HepG2 (cell line): ENCODE results near the gene CCDC121. TPM values are rescaled to one million over a fixed set of nuclear protein-coding genes. Genes with fewer than 3 reads are reported as not detected.

Experiments
- BHLHE40 ChIP-seq: IDR thresholded peaks from 2 replicates; pipeline ENCODE4 v1.6.1; 2011; ENCODE audit warnings: low read length, improper control_type of control experiment
- BORCS8-MEF2B ChIP-seq: sonication (generic); formaldehyde crosslinking; IDR thresholded peaks from 2 replicates; pipeline ENCODE4 v1.8.0; 2022; ENCODE audit warnings: mild to moderate bottlenecking, missing genetic modification reagents
- CBX5 ChIP-seq: sonication (generic); formaldehyde crosslinking; IDR thresholded peaks from 2 replicates; pipeline ENCODE4 v1.4.0; 2020; ENCODE audit warnings: missing genetic modification reagents, borderline replicate concordance
- CEBPG ChIP-seq: IDR thresholded peaks from 2 replicates; pipeline ENCODE4 v1.6.1; 2016
- SMYD3 ChIP-seq: sonication (generic); formaldehyde crosslinking; IDR thresholded peaks from 2 replicates; pipeline ENCODE4 v1.8.1; 2023; ENCODE audit warnings: mild to moderate bottlenecking, missing genetic modification reagents
- TARDBP ChIP-seq: sonication (generic); formaldehyde crosslinking; IDR thresholded peaks from 2 replicates; pipeline ENCODE4 v1.8.0; 2022; ENCODE audit warnings: mild to moderate bottlenecking, missing genetic modification reagents
- TBX3 ChIP-seq: fragments of 450-650 bp; IDR thresholded peaks from 2 replicates; pipeline ENCODE4 v1.6.1; 2017; ENCODE audit warnings: antibody characterized with exemption, mild to moderate bottlenecking, inconsistent platforms, borderline replicate concordance
- TEAD2 ChIP-seq: sonication (generic); formaldehyde crosslinking; IDR thresholded peaks from 2 replicates; pipeline ENCODE4 v1.9.0; 2021; ENCODE audit warnings: missing genetic modification reagents
- TP53 ChIP-seq: sonication (generic); formaldehyde crosslinking; conservative IDR thresholded peaks from 2 replicates; pipeline ENCODE4 v1.4.0; 2020; ENCODE audit warnings: missing genetic modification reagents
- ZFP1 ChIP-seq: IDR thresholded peaks from 2 replicates; pipeline ENCODE4 v1.6.1; 2016
- ZNF207 ChIP-seq: fragments of 450-650 bp; IDR thresholded peaks from 2 replicates; pipeline ENCODE4 v1.6.1; 2016; ENCODE audit warnings: antibody characterized with exemption, borderline replicate concordance
- ZNF235 ChIP-seq: sonication (generic); formaldehyde crosslinking; IDR thresholded peaks from 2 replicates; pipeline ENCODE4 v1.8.1; 2023; ENCODE audit warnings: mild to moderate bottlenecking, missing genetic modification reagents, borderline replicate concordance
- ZNF713 ChIP-seq: sonication (generic); formaldehyde crosslinking; IDR thresholded peaks from 2 replicates; pipeline ENCODE4 v1.4.0; 2020; ENCODE audit warnings: mild to moderate bottlenecking, missing genetic modification reagents
- ZNF766 ChIP-seq: sonication (generic); formaldehyde crosslinking; IDR thresholded peaks from 2 replicates; pipeline ENCODE4 v1.5.0; 2020; ENCODE audit warnings: missing genetic modification reagents, borderline replicate concordance
- ZNF775 ChIP-seq: sonication (generic); formaldehyde crosslinking; IDR thresholded peaks from 2 replicates; pipeline ENCODE4 v1.4.0; 2020; ENCODE audit warnings: missing genetic modification reagents, mild to moderate bottlenecking, moderate library complexity, borderline replicate concordance
- polyA plus RNA-seq, 8 experiments: library from polyadenylated mRNA; depleted of rRNA in 3 of 8; stranded (reverse) in 7 of 8; unstranded in 1 of 8; fragments of >200 nt; fragmentation: Illumina TruSeq in 4 of 8; extraction: Trizol in 4 of 8; gene quantifications; 2 replicates each; pipeline versions ENCODE4 v1.2.1 to v1.2.3, GENCODE V29; 2011 to 2016; ENCODE audit warnings: low read depth in 4 of 8, missing spikeins in 1 of 8, mixed read lengths in 1 of 8; ENCODE audit not compliant: insufficient read depth in 1 of 8
- total RNA-seq, 5 experiments: library from RNA; depleted of rRNA; stranded (reverse); fragments of >200 nt; fragmentation: Illumina TruSeq; extraction: Trizol; gene quantifications; 2 replicates each; pipeline ENCODE4 v1.2.3, GENCODE V29; 2016; ENCODE audit warnings: low read depth in 1 of 5
- TF ChIP-seq, protein P1 (sequence below): sonication (generic); formaldehyde crosslinking; IDR thresholded peaks from 2 replicates; pipeline ENCODE4 v1.5.0; 2020; ENCODE audit warnings: mild to moderate bottlenecking, missing genetic modification reagents, borderline replicate concordance
- TF ChIP-seq, protein P2 (sequence below): sonication (generic); formaldehyde crosslinking; IDR thresholded peaks from 2 replicates; pipeline ENCODE4 v1.5.1; 2020; ENCODE audit warnings: missing genetic modification reagents, mild to moderate bottlenecking, borderline replicate concordance
- TF ChIP-seq, protein P3 (sequence below): sonication (generic); formaldehyde crosslinking; IDR thresholded peaks from 2 replicates; pipeline ENCODE4 v1.4.0; 2020; ENCODE audit warnings: missing genetic modification reagents, borderline replicate concordance
- TF ChIP-seq, protein P4 (sequence below): sonication (generic); formaldehyde crosslinking; IDR thresholded peaks from 2 replicates; pipeline ENCODE4 v1.5.0; 2020; ENCODE audit warnings: missing genetic modification reagents

The CCDC121 gene
- total and polyA plus RNA-seq, 2 of the 13 experiments (the other 11 are each of a cell fraction or from before 2014, with no cell fraction given), result 1.9 to 3.0 TPM

DNA sequence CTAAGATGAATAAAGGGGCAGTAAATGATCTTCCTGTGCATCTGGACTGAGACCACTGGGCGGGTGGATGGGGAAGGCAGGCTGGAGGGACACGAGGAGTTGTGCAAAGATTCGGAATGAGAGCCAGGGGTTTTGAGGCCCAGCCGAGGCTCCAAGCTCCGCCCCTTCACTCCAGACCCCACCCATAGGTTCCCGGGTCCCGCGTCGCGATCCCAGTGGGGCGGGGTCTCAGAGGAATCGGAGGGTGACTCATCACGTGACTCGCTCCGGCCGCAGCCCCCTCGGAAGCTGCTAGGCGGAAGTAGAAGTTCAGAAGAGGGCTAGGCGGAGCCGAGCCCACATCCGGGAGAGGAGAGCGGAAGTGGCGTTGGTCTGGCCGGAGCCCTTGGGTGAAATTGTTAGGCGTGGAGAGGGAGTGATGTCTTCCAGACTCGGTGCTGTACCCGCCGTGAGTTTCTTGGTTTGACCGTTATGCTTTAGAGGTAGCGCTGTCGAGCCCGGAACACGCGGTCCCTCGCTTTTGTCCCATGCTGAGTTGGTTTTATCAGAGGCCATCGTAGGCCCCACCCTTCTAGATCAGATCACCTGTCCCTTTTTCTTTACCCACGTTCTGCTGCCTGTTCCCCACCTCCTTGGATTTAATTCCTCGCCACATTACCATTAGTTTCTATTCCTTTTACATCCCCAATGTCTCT lies 46.0 kb downstream of the CCDC121 start, which contains the start of gene ZNF512 (continued):
- TF ChIP-seq, protein P1, sequence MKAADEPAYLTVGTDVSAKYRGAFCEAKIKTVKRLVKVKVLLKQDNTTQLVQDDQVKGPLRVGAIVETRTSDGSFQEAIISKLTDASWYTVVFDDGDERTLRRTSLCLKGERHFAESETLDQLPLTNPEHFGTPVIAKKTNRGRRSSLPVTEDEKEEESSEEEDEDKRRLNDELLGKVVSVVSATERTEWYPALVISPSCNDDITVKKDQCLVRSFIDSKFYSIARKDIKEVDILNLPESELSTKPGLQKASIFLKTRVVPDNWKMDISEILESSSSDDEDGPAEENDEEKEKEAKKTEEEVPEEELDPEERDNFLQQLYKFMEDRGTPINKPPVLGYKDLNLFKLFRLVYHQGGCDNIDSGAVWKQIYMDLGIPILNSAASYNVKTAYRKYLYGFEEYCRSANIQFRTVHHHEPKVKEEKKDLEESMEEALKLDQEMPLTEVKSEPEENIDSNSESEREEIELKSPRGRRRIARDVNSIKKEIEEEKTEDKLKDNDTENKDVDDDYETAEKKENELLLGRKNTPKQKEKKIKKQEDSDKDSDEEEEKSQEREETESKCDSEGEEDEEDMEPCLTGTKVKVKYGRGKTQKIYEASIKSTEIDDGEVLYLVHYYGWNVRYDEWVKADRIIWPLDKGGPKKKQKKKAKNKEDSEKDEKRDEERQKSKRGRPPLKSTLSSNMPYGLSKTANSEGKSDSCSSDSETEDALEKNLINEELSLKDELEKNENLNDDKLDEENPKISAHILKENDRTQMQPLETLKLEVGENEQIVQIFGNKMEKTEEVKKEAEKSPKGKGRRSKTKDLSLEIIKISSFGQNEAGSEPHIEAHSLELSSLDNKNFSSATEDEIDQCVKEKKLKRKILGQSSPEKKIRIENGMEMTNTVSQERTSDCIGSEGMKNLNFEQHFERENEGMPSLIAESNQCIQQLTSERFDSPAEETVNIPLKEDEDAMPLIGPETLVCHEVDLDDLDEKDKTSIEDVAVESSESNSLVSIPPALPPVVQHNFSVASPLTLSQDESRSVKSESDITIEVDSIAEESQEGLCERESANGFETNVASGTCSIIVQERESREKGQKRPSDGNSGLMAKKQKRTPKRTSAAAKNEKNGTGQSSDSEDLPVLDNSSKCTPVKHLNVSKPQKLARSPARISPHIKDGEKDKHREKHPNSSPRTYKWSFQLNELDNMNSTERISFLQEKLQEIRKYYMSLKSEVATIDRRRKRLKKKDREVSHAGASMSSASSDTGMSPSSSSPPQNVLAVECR (CRISPR knock-in tag), result peak; percentile 91
- TF ChIP-seq ZNF235 (CRISPR knock-in tag) (peak; percentile 75; the same call in 1 of the 2 replicates), TEAD2 (CRISPR knock-in tag) (no peak), BORCS8-MEF2B (CRISPR knock-in tag) (peak; percentile 67; the same call in 1 of the 2 replicates), CEBPG (no peak), ZNF766 (CRISPR knock-in tag) (peak; percentile 35; the same call in 1 of the 2 replicates), SMYD3 (CRISPR knock-in tag) (peak; percentile 48; the same call in 1 of the 2 replicates), ZNF775 (CRISPR knock-in tag) (no peak), TBX3 (no peak), CBX5 (CRISPR knock-in tag) (peak; percentile 63; the same call in 1 of the 2 replicates), TP53 (peak; percentile 78; the same call in 1 of the 2 replicates), ZNF713 (CRISPR knock-in tag) (no peak), ZNF207 (peak; percentile 90; the same call in 1 of the 2 replicates), TARDBP (CRISPR knock-in tag) (peak; percentile 78), ZFP1 (no peak), BHLHE40 (peak; percentile 91)
- TF ChIP-seq, protein P2, sequence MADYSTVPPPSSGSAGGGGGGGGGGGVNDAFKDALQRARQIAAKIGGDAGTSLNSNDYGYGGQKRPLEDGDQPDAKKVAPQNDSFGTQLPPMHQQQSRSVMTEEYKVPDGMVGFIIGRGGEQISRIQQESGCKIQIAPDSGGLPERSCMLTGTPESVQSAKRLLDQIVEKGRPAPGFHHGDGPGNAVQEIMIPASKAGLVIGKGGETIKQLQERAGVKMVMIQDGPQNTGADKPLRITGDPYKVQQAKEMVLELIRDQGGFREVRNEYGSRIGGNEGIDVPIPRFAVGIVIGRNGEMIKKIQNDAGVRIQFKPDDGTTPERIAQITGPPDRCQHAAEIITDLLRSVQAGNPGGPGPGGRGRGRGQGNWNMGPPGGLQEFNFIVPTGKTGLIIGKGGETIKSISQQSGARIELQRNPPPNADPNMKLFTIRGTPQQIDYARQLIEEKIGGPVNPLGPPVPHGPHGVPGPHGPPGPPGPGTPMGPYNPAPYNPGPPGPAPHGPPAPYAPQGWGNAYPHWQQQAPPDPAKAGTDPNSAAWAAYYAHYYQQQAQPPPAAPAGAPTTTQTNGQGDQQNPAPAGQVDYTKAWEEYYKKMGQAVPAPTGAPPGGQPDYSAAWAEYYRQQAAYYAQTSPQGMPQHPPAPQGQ (CRISPR knock-in tag), result no peak
- TF ChIP-seq, protein P3, sequence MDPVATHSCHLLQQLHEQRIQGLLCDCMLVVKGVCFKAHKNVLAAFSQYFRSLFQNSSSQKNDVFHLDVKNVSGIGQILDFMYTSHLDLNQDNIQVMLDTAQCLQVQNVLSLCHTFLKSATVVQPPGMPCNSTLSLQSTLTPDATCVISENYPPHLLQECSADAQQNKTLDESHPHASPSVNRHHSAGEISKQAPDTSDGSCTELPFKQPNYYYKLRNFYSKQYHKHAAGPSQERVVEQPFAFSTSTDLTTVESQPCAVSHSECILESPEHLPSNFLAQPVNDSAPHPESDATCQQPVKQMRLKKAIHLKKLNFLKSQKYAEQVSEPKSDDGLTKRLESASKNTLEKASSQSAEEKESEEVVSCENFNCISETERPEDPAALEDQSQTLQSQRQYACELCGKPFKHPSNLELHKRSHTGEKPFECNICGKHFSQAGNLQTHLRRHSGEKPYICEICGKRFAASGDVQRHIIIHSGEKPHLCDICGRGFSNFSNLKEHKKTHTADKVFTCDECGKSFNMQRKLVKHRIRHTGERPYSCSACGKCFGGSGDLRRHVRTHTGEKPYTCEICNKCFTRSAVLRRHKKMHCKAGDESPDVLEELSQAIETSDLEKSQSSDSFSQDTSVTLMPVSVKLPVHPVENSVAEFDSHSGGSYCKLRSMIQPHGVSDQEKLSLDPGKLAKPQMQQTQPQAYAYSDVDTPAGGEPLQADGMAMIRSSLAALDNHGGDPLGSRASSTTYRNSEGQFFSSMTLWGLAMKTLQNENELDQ (CRISPR knock-in tag), result no peak; the same call in 1 of the 2 replicates
- TF ChIP-seq, protein P4, sequence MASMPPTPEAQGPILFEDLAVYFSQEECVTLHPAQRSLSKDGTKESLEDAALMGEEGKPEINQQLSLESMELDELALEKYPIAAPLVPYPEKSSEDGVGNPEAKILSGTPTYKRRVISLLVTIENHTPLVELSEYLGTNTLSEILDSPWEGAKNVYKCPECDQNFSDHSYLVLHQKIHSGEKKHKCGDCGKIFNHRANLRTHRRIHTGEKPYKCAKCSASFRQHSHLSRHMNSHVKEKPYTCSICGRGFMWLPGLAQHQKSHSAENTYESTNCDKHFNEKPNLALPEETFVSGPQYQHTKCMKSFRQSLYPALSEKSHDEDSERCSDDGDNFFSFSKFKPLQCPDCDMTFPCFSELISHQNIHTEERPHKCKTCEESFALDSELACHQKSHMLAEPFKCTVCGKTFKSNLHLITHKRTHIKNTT (CRISPR knock-in tag), result no peak
